Esophagus muscularis mucosa (tissue), 4 donors: ENCODE measurements around the gene POLR3GL.
"Not testable (repeated sequence)": the region's sequence is repeated elsewhere in the genome, so short reads cannot be mapped to it uniquely, and the experiment has no call there.

Source experiments
- EP300 ChIP-seq: sonication (generic); formaldehyde crosslinking; IDR thresholded peaks from one replicate; pipeline ENCODE4 v1.6.1; 2017; ENCODE audit warnings: antibody characterized with exemption
- POLR2A ChIP-seq: fragments of 450-650 bp; IDR thresholded peaks from one replicate; pipeline ENCODE4 v1.6.1; 2017; ENCODE audit warnings: antibody characterized with exemption, moderate library complexity, mild to moderate bottlenecking, low read depth
- POLR2AphosphoS5 ChIP-seq, 2 donors: sonication (generic); formaldehyde crosslinking; IDR thresholded peaks; one replicate each; pipeline ENCODE4 v1.6.1; 2017; ENCODE audit warnings: antibody characterized with exemption in 2 of 2
- TF ChIP-seq, protein P1 (sequence below), 3 experiments: fragments of 200-600 bp in 2 of 3; fragments of 450-650 bp in 1 of 3; sonication (generic) in 2 of 3; IDR thresholded peaks; one replicate each; pipeline ENCODE4 v1.5.1; 2017 to 2019; ENCODE audit warnings: antibody characterized with exemption in 3 of 3, mild to moderate bottlenecking in 2 of 3, moderate library complexity in 1 of 3

DNA sequence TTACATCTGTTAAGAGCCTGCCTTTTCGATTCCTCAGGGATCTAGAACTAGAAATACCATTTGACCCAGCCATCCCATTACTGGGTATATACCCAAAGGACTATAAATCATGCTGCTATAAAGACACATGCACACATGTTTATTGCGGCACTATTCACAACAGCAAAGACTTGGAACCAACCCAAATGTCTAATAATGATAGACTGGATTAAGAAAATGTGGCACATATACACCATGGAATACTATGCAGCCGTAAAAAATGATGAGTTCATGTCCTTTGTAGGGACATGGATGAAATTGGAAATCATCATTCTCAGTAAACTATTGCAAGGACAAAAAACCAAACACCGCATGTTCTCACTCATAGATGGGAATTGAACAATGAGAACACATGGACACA, 44.2 kb upstream of the POLR3GL start:
- TF ChIP-seq, protein P1, sequence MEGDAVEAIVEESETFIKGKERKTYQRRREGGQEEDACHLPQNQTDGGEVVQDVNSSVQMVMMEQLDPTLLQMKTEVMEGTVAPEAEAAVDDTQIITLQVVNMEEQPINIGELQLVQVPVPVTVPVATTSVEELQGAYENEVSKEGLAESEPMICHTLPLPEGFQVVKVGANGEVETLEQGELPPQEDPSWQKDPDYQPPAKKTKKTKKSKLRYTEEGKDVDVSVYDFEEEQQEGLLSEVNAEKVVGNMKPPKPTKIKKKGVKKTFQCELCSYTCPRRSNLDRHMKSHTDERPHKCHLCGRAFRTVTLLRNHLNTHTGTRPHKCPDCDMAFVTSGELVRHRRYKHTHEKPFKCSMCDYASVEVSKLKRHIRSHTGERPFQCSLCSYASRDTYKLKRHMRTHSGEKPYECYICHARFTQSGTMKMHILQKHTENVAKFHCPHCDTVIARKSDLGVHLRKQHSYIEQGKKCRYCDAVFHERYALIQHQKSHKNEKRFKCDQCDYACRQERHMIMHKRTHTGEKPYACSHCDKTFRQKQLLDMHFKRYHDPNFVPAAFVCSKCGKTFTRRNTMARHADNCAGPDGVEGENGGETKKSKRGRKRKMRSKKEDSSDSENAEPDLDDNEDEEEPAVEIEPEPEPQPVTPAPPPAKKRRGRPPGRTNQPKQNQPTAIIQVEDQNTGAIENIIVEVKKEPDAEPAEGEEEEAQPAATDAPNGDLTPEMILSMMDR (IDR thresholded peaks at IDR 0.05), result not testable (repeated sequence)
- not testable (repeated sequence) for TF ChIP-seq POLR2AphosphoS5 (IDR thresholded peaks at IDR 0.05); EP300; POLR2A
